HG03095 (cell line): ENCODE results near the gene ZNF346.

Experiments
- ATAC-seq: cut with Tn5 transposase; IDR thresholded peaks from one replicate; pipeline ENCODE4 v1.9.1; 2021; ENCODE audit warnings: moderate library complexity; ENCODE audit not compliant: unreplicated experiment

The ZNF346 gene

DNA sequence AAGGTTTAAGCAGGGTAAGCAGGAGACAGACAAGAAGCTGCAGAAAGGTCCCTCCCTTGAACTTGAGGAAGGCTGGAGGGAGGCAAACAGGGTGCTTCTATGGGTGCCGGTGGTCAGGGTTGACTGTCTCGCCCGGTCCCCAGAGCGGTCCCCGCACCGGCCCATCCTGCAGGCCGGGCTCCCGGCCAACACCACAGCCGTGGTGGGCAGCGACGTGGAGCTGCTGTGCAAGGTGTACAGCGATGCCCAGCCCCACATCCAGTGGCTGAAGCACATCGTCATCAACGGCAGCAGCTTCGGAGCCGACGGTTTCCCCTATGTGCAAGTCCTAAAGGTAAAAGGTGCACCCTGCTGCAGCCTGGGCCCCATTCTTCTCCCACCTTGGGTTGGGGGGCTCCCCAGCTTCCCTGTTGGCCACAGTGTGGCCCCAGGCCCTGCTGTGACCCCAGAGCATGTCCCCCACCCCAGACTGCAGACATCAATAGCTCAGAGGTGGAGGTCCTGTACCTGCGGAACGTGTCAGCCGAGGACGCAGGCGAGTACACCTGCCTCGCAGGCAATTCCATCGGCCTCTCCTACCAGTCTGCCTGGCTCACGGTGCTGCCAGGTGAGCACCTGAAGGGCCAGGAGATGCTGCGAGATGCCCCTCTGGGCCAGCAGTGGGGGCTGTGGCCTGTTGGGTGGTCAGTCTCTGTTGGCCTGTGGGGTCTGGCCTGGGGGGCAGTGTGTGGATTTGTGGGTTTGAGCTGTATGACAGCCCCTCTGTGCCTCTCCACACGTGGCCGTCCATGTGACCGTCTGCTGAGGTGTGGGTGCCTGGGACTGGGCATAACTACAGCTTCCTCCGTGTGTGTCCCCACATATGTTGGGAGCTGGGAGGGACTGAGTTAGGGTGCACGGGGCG lies 69.9 kb downstream of the ZNF346 start:
- ATAC-seq: no peak

DNA sequence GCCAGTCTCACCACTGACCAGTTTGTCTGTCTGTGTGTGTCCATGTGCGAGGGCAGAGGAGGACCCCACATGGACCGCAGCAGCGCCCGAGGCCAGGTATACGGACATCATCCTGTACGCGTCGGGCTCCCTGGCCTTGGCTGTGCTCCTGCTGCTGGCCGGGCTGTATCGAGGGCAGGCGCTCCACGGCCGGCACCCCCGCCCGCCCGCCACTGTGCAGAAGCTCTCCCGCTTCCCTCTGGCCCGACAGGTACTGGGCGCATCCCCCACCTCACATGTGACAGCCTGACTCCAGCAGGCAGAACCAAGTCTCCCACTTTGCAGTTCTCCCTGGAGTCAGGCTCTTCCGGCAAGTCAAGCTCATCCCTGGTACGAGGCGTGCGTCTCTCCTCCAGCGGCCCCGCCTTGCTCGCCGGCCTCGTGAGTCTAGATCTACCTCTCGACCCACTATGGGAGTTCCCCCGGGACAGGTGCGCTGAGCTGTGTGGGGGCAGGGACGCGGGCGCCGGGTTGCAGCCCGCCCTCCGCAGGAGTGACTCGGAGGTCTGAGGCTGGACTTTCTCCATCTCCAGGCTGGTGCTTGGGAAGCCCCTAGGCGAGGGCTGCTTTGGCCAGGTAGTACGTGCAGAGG lies 70.7 kb downstream of the ZNF346 start:
- ATAC-seq: no peak

DNA sequence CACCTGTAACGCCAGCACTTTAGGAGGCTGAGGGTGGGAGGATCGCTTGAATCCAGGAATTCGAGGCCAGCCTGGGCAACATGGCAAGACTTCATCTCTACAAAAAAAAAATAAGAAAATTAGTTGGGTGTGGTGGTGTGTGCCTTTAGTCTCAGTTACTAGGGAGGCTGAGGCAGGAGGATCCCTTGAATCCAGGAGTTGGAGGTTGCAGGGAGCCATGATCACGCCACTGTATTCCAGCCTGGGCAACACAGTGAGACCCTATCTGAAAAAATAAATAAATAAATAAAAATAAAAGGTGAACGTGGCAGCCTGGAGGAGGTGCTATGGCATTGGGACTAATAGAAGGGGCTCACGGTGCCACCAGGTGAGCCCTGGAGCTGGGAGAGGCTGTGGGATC lies 71.3 kb downstream of the ZNF346 start:
- no peak for ATAC-seq

DNA sequence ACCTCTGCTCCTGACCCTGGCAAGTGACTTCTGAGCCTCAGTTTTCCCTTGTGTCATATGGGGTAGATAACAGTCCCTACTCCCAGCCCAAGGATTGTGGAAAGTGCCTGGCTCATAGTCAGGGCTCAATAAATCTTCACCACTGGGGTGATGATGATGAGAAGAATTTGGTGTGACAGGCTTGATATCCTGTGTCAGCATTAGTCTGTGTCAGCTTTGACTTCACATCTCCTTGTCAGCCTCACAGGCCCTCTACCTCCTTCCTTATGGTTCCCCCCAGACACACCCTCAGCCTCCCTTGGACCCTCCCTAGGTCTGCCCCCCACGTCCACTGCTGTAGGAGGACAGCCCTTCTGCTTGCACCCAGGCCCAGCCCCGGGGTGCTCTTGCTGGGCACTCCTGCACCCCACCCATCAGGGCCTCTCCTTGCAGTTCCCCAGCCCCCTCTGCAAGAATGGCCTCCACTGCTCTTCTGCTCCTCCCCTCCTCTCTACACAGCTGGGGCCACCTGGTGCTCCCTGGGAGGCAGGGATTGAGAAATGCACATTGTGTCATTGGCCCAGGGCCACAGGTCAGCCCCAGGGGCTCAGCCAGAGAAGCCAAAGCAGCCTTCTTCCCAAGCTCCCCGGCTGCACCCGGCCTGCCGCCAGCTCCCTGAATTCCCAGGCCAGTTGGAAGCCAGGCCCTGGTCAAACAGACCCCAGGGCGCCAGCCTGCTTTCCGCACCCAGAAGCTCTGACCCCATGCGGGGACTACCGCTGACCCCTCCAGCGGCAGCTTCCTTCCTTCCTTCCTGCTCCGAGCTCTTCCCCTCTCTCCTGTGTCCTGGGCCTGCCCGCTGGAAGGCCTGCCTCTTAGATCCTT lies 72.0 kb downstream of the ZNF346 start:
- no peak for ATAC-seq

DNA sequence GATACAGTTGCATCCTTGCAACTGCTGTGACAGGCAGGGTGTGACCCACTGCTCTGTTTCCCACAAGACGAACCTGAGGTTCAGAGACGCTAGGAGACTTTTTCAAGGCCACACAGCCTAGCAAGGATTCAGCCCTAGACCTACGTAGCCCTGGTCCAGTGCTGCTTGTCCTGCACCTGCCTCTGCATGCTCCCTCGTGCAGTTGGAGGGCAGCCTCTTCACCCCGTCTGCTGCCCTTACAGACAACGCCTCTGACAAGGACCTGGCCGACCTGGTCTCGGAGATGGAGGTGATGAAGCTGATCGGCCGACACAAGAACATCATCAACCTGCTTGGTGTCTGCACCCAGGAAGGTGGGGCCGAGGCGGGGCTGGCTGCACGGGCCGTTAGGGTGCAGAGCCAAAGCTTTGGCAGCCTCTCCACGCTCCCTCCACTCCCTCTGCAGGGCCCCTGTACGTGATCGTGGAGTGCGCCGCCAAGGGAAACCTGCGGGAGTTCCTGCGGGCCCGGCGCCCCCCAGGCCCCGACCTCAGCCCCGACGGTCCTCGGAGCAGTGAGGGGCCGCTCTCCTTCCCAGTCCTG lies 72.7 kb downstream of the ZNF346 start:
- ATAC-seq: no peak

DNA sequence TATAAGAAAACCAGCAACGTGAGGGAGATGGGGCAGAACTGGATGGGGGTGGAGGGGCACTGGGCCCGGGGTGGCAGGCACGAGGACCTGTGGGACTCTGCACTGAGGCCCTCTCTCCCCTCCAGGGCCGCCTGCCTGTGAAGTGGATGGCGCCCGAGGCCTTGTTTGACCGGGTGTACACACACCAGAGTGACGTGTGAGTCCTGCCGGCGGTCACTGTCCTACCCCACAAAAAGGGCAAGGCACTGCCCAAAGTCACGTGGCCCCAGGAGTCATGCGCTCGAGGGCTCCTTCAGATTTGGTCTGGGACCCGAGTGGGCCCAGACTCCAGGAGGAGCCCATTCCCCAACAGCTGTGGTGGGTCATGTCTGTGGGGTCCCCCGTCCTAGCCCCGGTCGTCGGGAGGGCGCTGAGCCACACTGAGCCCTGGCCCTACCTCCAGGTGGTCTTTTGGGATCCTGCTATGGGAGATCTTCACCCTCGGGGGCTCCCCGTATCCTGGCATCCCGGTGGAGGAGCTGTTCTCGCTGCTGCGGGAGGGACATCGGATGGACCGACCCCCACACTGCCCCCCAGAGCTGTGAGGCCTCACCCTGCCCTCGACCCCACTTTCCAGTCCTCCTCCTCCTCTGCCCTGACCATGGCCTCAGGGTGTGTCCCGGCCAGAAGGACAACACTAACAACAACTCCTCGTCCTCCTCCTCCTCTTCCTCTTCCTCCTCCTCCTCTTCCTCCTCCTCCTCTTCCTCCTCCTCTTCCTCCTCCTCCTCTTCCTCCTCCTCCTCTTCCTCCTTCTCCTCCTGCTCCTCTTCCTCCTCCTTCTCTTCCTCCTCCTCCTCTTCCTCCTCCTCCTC lies 73.9 kb downstream of the ZNF346 start:
- no peak for ATAC-seq

DNA sequence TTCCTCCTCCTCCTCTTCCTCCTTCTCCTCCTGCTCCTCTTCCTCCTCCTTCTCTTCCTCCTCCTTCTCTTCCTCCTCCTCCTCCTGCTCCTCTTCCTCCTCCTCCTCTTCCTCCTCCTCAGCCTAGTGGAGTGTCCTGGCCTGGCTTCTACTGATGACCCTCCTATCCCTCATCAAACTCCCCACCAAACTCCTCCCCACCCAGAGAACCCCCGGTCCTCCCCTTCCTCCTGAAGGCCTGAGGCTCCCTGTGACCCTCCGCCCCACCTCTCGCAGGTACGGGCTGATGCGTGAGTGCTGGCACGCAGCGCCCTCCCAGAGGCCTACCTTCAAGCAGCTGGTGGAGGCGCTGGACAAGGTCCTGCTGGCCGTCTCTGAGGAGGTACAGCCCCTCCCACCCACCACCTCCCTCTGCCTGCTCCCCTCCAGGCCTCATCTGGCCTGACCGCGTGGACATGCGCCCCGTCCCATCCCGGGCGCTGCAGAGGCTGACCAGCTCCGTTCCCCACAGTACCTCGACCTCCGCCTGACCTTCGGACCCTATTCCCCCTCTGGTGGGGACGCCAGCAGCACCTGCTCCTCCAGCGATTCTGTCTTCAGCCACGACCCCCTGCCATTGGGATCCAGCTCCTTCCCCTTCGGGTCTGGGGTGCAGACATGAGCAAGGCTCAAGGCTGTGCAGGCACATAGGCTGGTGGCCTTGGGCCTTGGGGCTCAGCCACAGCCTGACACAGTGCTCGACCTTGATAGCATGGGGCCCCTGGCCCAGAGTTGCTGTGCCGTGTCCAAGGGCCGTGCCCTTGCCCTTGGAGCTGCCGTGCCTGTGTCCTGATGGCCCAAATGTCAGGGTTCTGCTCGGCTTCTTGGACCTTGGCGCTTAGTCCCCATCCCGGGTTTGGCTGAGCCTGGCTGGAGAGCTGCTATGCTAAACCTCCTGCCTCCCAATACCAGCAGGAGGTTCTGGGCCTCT lies 74.8 kb downstream of the ZNF346 start:
- no peak for ATAC-seq

DNA sequence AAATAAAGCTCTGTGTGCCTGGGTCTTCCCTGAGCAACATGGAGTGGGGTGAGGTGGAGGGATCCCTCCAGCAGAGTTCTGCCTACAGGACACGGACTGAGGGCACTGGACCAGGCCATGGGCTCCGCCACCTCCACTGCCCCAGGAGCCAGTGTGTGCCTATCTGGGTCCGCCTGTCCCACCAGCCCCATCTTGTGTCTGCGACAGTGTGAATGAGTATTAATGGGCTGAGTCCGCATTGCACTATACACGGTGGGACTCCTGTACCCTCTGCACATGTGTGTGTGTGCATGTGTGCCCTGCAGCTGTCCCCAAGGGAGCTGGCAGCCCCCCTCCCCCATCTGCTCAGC lies 75.6 kb downstream of the ZNF346 start:
- no peak for ATAC-seq

DNA sequence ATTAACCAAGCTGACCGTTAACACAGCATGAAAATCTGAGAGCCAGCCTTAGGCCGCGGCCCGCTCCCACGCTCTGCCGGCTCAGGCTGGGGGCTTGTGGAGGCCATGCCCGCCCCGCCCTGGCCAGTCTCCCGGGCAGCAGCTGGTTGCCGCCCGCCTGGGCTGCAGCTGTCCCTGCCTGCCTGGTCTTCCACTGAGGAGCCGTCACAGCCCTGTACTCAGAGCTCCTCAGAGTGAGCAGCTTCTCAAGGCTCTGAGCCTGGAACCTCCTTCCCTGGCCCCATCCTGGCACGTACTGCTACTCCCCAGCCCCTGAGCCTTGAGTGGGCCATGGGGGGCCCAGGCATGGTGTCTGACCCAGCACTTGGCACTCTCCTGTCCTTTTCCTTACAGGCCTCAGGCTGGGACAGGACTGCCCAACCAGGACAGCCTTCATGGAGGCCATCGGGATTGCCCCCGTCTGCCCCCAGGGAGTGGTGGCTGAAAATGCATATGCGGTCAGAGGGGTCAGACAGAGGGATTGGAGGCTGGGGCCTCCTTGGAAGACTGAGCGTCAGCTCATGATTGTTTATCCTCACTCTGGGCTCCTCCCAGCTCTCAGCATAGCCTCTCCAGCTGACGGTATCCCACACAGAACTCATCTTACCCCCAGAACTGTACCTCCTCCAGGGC lies 76.1 kb downstream of the ZNF346 start:
- no peak for ATAC-seq

DNA sequence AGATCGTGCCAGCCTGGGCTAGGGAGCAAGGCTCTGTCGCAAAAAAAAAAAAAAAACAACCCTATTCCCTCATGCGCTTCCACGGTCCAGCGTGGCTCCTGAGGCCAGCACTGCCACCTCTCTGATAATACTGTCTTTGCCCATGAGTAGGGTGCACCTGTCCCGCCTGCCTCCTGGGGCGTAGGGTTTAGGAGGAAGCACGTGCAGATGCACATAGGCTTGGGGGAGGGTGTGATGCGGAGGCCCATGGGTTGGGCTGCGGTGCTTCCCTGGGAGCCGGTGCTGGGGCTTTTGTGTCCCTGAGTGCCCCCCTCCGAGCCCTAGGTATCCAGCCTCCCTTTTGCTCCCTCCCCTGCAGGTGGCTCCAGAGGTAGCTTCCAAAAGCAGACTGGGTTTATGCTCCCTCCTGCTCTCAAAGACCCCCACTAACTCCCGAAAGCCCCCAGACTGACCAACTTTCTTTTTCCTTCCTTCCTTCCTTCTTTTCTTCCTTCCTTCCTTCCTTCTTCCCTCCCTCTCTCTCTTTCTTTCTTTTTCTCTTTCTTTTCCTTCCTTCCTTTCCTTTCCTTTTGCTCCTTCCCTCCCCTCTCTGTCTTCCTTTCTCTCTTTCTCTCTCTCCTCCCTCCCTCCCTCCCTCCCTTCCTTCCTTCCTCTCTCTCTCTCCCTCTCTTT lies 77.1 kb downstream of the ZNF346 start:
- ATAC-seq: no peak

DNA sequence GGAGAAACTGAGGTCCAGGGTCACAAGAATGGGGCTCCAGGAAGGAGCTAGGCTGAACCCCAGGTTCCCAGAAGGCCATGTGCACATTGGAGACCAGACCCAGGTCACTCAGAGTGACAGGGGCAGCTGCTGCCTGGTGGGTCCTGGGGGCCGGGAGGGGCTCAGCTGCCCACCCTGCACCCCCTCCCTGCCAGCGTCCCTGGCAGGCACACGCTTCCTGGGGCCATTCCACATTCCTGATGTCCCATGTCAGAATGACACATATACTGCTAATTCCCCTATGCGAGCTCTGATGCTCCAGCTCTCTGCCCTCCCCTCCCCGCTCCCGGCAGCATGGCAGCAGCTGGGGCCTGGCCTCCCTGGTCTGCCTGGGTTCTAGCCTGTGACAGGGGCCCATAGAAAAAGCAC lies 78.2 kb downstream of the ZNF346 start:
- no peak for ATAC-seq

DNA sequence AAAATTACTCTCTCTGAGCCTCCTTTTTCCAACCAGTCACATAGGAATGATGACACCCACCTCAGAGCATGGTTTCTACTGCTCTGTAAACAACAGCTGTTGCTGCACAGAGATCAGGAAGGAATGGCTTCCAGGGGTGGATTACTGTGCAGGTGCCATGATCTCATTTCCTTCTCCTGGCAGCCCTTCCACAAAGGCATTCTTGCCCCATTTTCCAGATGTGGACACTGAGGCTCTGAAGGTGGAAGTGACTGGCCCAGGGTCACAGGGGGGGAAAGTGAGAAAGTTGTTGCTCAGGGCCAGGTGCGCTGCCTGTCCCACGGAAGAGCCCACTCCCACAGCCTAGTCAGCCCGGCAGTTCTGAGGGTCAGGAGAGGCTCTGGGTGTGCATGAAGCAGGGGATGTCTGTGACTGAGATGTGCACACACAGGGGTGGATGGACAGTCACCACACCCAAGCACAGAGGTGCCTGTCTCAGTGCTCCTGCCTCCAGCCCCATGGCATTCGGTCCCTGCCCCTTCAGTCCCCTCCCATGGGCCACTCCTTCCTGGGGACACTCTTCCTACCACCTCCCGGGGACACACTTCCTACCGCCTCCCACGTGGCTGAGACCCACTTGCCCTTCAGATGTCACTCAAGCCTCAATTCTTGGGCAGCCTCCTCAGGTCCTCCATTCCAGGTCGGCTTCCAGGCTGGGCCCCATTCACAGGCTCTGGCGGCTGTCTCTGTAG lies 81.2 kb downstream of the ZNF346 start:
- no peak for ATAC-seq

DNA sequence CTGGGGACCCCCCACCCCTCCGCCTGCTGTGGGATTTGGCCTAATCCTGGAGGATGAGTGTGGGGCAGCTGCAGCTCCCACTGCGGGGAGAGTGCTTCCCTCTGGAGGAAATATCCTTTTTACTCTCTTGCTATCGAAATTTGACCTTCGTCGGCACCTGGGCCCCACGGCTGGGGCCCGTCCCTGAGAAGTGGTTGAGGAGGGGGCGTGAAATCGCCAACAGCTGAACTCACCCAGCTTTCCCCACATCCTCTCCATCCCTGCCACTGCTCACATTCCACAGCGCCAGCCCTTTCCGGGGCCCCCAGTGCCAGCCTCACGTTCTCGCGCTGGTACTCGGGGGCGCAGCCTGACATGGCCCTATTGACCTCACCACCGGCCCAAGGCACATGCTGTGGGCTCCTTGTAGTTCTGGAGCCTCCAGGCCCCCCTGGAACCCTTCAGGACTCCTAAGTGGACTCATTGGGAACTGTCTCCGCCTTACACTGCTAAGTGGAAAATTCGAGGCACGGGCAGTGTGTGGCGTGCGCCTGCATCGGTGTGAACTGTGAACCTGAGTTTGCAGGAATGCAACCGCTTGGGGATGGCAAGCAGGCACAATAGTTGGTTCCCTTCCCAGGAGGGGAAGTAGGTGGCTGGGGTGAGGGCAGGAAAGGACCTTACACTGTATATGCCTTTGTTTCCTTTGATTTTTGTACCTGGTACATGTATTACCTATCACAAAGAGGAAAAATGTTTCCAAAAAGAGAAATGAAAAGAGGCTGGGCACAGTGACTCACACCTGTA lies 83.4 kb downstream of the ZNF346 start:
- ATAC-seq: no peak

DNA sequence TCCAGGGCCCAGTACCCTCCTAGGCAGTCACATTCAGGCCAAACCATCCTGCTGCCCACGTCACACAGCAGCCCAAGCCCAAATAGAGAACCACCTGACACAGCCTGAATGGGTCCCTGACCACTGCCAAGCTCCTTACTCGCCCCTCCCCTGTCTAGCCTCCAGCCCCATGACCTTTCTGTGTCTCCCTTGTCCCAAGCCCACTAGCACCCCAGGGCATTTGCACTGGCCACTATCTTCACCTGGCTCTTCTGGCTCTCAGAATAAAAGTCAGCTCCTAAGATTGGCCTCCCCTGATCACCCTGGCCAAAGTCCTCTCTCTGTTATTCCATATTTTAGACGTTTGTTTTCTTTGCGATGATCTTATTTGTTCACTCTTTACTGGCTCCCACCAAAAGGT lies 84.7 kb downstream of the ZNF346 start:
- ATAC-seq: no peak

DNA sequence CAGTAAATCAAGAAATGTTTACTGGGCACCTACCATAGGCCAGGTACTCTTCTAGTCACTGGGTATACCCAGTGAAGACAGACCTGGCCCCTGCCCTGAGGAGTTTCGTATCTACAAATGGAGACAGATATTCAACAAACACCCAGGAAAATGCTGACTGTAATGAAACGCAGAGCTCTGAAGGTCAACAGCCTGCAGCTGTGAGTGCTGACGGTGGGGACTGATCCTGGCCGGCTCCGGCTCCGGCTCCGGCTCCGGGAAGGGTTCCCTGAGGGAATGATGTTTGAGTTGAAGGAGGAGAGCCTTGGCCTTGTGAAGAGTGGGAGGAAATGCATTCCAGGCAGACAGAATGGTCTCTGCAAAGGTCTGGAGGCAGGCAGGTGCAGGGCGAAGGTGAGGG lies 87.3 kb downstream of the ZNF346 start:
- ATAC-seq: no peak

DNA sequence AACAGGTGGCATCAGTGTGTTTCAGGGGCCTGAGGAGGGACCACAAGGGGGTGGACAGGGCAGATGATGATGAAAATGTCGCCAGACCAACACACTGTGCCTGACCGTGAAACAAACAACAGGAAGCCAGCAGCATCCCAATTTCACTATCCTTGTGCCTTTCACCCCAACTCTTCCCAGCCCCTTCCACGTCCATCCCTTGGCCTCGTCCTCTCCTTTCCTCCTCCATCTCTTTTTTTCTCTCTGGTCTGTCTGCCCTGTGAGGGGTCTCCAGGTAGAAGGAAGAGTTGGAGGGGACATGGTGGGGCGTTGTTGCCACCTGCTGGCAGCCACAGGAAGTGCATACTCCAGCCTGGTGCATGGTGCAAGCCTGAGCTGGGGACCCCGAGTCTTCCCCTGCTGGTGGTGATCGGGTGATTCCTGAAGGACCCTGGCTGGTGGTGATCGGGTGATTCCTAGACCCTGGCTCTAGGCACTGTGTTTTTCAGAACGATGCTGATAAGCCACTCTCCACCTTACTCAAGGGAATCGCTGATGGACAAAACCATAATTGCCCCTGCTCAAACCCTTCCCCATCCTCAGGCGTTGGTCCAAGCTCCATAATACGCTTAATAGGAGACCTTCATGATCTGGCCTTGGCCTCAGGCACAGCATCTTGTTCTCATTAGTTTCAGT lies 89.4 kb downstream of the ZNF346 start:
- no peak for ATAC-seq
